ENCODE measurements around the gene PAPSS1.

DNA sequence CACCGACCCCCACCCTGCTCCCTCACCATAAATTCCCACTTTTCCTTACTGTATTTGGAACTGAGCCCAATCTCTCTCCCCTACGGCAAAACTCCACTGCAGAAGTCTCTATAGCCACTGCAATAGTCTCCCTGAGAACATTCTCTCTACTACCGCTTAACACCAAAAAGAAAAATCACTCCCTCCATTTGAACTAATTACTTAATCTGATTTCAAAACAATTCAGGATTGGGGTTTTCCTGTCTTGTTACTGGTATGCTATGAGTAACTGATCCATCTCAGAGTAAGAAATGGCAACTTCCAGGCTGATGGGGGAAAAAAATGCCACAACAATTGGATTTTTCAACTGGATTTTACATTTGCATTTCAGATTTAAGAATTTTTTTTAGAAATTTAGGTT, 5.8 kb downstream of the PAPSS1 start:
- TF ChIP-seq POLR2A (IDR thresholded peaks at IDR 0.05), result no peak
- TF ChIP-seq, protein P1, sequence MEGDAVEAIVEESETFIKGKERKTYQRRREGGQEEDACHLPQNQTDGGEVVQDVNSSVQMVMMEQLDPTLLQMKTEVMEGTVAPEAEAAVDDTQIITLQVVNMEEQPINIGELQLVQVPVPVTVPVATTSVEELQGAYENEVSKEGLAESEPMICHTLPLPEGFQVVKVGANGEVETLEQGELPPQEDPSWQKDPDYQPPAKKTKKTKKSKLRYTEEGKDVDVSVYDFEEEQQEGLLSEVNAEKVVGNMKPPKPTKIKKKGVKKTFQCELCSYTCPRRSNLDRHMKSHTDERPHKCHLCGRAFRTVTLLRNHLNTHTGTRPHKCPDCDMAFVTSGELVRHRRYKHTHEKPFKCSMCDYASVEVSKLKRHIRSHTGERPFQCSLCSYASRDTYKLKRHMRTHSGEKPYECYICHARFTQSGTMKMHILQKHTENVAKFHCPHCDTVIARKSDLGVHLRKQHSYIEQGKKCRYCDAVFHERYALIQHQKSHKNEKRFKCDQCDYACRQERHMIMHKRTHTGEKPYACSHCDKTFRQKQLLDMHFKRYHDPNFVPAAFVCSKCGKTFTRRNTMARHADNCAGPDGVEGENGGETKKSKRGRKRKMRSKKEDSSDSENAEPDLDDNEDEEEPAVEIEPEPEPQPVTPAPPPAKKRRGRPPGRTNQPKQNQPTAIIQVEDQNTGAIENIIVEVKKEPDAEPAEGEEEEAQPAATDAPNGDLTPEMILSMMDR (IDR thresholded peaks at IDR 0.05), result no peak

Data from thyroid gland (tissue), 4 donors.